DMS 273 (cell line): ENCODE data around the gene ARHGAP24.
"Not testable (repeated sequence)": the region's sequence is repeated elsewhere in the genome, so short reads cannot be mapped to it uniquely, and the experiment has no call there.

Source experiments
- DNase-seq: peaks from one replicate; lab custom pipeline; 2025; ENCODE audit not compliant: unreplicated experiment; lab: John Stamatoyannopoulos, UW

Gene ARHGAP24

DNA sequence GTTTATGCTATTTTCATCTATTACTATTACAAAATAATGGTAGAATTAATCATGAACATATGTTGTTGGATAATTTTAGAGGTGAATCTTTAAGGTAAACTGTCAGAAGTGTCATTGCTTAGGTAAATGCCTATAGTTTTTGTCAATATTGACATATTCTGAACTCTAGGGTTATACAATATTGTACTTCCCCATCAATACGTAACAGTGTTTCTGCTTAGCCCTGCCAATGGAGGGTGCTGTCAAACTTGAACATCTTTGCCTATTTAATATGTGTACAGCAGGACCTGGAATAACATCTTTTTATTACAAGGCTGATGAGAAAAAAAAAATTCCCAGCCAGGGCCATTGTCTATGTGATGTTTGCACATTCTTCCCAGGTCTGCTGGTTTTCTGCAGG is 40.8 kb downstream of the ARHGAP24 start:
- DNase-seq: no peak

DNA sequence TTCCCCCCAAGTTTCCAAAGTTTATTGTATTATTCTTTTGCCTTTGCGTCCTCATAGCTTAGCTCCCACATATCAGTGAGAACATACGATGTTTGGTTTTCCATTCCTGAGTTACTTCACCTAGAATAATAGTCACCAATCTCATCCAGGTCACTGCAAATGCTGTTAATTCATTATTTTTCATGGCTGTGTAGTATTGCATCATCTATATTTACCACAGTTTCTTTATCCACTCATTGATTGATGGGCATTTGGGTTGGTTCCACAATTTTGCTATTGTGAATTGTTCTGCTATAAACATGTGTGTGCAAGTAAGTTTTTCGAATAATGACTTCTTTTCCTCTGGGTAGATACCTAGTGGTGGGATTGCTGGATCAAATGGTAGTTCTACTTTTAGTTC is 43.6 kb downstream of the ARHGAP24 start:
- DNase-seq: not testable (repeated sequence)

DNA sequence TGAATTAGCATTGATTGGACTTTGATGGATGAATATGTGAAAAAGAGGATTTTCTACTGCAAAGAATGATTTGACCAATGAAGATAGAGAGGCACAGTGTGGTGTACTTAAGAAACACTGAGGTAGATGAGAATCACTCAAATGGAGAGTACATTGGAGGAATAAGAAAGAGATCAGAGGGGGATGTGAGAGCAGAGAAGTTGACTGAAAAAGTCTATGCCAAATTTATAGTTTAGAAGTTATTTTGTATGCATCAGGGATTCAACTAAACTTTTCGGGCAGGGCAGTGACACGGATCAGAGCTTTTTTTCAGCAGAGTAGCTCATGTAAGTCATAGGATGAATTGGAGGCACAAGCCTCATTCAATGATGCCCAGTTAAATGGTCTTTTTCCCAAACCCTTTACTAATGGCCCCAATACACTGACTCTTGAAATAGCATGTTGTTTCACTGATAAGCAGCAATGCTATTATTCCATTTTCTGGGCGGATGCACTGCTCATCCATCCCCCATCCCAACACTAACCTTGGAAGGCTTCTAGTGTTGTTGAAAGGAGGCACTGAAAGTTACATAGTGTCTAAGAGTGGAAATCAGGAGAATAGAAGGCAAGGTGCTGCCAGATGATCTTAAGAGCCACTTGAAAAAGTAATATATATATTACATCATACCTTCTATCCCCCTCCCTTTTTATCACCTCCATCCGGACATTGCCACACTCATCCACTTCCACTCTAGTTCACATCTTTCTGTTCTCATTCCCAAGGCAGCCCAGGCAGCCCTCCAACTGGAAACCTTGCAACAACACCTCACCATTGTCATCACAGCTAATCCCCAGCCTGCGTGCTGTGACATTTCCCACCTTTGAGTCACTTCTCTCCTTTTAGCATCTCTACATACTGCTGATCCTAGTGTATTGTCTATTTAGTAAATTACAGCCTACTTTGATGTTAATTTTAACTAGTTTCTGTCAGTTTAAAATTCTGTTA is 46.1 kb downstream of the ARHGAP24 start:
- no peak for DNase-seq

DNA sequence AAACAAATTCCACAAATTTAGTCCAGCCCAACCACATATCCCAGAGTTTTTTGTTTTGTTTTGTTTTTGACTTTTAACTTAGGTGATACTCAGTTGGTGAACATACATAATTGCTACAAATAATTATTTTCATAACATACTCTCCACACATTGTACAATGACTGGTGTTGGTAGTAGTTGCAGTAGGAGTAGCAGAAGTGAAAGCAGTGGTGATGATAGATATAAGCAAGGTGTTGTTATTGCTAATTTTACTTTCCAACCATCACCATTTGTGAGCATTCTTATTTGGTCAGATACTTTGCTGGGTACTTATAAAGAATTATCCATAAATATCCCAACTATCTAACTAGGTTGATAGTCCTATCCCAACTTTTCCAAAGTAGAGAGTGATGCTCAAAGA is 47.3 kb downstream of the ARHGAP24 start:
- DNase-seq: no peak

DNA sequence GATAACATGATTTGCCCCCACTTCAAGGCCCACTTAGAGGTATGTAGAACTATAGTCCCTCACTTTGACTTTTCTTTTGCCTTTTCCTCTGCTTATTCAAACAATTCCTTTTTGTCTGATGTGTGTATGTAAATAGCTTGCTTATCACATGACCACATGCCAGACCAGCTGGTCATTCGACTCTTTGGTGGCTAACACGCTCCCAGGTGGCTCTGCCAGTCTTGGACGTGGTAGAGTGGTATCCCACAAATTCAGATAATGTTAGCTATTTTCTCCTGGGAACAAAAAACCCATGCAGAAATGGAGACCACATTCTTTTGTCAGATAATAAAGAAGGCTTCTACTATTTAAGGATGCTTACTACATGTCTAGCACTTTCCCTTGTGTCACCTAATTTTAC is 47.9 kb downstream of the ARHGAP24 start:
- DNase-seq: no peak

DNA sequence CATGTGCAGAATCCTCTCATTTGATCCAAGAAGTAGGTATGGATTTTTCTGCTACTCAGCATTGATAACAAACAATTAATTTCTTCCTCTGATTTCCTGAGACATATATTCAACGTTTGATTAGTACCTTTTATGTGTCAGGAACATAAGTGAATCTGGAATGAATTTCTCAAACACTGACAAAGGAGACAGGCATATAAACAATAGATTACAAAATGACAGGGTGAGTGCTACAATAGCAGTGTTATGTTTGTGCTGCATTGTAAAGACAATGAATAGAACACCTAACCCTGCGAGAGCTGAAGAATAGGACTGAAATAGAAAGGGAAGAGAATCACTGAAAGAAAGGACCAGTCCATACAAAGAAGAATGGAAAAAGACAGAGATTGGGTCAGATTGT is 52.9 kb downstream of the ARHGAP24 start:
- DNase-seq: no peak

DNA sequence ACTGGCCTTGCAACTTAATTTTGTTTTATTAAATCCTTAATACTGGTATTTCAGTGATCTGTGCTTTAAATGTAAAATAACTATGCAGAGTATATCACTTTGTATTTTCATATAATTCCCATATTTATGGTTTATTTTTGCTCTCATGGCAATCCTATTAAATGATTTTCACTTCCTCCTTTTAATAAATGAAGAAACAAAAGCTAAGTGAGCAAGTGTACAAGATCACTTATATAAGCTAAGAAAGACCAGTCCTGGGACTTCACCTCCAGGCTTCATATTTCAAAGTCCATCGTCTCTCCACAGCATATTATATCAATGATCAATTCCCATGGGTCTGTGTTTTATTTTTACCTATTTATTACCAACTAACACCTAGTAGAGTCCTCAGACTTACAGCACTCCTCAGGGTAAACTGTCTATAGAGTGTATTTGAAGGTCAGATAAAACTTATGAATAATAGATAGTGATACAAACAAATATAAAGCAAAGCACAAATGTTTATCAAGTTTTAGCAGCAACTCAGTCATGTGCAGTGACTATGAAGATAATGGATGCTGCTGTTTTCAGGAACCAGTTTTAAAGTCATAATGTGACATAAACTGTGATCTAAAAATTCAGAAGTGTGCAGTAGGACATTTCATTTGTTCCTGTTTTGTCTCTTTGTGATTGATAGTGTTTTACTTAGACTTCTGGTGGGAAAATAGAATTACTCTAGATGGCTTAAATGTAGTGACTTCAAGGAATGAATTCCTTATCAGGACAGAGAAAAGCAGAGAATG is 56.8 kb downstream of the ARHGAP24 start:
- DNase-seq: no peak

DNA sequence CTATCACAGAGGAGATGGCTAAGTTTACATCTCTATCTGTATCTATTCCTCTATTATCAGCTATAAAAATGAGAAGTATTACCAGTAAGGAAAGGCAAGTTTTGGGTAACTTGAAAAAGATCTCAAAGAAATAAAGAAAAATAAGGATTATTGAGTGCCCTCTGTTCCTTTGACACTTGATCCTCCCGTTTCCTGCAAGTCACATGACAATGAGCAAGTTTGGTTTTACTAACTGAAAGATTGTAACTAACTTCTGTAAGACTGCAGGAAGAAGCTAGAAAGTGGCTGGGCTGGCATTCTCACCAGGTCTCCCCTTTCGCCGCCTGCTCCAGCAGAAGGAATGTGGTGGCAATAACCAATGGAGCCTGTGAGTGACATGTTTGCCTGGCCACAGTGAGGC is 59.2 kb downstream of the ARHGAP24 start:
- no peak for DNase-seq

DNA sequence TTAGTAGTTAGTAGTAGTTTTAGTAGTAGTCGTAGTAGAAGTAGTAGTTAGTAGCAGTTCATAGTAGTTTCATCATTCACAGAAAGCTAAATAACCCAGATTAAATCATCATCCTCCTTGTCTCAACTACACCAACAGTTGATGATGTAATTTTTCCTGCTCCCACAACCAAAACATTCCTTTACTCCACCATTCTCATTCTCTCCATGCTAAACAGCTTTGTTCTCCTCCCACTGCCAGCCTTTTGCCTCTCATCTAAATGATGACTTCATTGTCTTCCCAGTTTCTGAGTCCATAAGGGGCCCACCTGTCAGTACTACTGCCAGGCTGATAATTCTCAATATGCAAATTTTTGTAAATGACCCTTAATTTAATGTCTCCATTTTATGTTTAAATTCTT is 68.9 kb downstream of the ARHGAP24 start:
- peak; percentile 1 for DNase-seq

DNA sequence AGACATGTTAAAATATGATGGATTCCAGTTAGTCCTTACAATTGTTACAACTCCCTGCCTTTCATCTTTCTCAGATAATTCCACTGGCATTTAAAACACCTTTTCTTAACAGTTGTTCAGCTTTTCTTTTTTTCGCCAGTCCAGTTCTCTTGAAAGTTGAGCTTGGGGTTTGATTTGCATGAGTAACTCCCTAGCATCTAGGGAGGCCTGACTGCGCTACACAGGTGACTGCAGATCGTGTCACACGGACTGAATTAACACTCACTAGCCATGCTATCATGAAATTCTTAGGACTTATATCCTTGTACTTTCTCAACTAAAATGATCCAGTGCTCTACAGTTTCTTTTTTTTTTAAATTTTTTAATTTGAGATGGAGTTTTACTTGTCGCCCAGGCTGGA is 69.8 kb downstream of the ARHGAP24 start:
- DNase-seq: no peak

DNA sequence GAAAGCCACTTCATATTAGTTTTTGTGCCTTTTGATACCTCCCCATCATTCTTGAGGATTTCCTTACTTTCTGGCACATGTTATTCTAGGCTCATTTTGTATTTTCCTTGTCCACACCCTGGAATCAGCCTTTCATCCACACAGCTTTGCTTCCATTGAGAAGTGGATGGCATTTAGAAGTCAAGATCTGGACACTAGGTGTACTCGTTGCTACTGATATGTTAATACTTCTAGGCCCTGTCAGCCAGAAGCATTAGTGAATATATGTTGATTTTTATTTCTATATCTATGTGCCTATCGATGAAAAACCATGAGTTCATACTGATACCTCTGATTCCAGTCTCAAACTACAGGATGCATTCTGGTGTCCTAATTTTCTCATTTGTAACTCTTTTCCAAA is 73.2 kb downstream of the ARHGAP24 start:
- DNase-seq: no peak

DNA sequence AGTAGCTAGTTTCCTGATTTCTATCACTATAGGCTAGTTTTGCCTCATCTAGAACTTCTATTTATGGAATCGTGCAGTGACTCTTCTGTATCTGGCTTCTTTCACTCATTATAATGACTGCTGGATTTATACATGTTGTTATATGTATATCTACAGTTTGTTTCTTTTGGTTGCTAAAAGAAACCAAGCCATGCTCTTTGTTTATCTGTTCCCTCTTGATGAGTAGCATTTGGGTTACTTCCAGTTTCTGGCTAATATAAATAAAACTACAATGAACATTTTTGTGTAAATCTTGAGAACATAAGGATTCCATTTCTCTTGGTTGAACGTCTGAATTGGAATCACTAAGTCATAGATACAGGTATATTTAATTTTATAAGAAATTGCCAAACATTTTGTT is 73.9 kb downstream of the ARHGAP24 start:
- no peak for DNase-seq

DNA sequence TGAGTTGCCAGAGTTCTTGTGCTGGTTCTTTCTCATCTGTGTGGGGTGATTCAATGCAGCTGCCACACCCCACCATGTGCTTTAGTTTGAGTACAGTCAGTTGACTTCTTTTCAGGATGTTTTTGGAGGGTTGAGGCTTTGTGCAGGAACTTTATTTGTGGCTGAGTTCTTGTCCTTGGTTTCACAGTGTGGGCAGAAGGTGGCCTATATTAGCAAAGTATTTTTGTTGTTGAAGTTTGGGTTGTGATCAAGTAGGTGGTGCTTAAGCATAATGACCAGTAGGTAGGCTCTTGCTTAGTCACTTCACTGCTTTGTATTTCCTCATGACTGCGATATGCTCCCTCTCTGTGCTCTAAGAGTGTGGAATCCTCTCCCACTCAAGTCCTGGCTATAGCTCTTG is 80.3 kb downstream of the ARHGAP24 start:
- DNase-seq: no peak

DNA sequence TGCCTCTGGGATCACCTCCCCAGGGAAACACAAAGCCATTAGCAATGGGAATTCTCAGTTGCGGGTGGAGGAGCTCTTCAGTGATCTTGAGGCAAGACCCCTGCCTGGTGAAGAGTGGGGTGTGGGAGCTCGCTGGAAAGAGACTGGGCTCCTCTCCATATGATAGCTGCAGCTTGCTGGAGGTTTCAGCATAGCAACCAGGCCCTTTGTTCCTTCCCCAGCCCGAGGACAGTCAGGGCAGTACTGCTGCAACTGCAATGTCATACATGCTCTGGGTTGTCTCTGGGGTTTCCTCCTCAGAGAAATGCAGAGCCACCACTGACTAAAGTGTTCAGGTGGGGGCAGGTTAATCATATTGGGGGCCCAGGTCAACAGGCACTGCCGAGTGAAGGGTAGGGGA is 81.3 kb downstream of the ARHGAP24 start:
- DNase-seq: no peak

DNA sequence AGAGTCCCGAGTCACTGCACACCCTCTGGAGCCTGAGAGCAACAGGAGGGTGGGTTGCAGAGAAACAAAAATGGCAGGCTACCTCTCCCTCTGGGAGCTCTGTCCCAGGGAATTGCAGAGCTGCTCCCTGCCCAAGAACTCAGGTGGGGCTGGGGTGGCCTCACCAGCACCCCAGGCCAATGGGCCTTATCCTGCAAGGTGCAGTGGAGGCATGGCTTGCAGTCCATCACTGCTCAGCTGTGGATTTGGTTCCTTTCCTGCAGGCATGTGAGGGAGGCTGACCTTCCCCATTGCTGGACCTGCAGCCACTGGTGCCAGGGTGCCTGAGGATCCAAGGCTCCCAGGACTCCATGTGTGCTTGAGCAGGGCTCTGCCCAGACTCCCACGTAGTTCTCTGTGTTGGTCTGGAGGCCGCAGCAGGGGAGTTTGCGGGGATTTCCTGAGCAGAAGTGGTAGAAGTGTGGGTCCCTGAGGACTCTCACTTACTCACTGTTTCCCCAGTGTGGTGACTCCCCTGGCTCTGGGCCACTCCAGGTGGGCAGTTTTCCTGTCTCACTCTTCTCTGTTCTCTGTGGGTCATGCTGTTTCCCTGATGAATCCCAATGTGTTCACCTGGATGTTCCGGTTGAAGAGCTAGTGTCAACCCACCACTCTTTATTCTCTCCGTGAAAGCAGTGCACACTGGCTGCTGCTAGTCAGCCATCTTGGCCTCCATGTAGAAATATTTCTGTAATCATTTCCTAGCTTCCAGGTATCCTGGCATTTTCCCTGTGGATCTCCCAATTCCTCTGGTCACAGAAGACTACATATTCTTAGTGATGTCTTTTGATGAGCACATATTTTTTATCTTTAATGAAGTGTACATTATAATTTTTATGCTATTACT is 82.3 kb downstream of the ARHGAP24 start:
- DNase-seq: no peak

DNA sequence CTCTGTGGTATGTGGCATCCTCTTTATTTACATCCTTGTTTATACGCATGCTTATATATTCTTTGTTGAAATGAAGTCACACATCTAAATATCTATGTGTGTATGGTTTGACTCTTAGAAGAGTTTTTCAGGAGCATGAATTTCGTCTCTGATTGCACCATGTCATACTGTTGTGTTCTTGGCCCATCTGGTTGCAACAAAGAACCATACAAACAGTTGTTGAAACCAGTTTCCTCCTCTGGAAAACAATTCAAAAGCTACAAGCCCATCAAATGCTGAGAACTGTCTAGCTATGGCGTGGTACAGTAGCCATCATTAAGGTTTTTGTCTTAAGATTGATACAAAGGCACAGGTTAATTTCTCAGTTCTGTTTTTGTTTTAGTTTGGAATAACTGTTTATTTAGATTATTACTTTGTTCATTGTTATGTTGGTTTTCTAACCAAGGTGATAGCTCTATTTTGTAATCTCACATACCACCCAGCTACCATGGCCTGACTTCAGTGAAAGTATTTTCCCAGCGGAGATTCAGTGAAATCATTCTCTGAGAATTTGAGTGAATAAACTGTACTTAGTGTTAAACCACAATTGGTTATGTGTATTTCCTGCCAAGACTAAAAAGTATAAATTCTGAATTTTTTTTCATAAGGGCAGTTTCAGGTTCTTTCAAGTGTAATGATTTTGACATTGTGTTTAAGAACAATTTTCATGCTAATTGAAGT is 91.0 kb downstream of the ARHGAP24 start:
- DNase-seq: no peak

DNA sequence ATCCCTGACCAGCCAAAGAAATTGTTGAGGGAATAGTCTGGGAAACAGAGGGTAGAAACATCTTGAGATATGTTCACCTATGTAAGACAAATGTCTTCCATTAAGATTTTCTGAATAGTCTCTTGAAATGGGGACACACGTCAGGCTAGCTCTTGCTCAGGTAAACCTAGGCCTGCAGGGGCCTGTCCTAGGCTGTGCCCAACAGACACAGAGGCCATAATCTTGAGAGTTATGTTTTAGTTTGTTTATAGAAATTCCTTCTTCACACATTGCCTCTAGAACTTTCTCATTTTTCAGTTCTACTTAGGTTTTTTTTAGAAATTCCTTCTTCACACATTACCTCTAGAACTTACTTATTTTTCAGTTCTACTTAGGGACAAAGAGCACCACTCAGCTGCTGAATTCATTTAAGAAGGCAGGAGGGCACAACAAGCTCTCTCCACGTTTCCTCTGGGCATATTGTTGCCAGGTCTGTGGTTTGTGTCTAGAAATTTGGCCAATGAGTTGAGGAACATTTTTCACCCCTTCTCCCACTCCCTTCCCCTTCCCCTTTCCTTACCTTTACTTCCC is 94.9 kb downstream of the ARHGAP24 start:
- no peak for DNase-seq

DNA sequence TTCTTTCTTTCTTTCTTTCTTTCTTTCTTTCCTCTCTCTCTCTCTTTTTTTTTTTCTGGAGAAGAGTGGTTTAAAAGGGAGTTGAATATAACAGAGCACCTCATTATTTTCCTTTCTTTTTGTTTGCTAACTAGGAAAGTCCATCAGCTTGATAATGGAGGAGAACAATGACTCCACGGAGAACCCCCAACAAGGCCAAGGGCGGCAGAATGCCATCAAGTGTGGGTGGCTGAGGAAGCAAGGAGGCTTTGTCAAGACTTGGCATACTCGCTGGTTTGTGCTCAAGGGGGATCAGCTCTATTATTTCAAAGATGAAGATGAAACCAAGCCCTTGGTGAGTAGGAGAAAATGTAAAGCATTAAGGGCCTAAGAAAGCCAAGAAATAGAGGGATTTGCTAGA is 95.4 kb downstream of the ARHGAP24 start:
- DNase-seq: no peak

DNA sequence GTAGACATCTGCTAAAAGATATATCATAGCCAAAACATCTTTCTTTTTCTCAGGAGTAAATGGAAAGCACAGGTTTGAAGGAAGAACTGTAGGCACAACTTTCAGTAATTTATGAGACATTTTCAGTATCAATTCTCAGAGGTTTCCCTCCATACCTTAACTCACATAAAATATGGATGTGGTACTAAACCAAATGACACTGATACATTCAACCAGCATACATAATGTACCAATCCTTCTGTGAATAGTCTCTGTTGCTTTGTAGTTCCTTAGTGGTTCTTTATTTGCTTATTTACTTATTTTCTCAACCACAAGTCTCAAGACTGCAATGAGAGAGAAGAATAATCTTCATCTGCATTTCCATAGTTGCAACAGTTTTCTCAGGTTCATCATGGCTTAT is 96.1 kb downstream of the ARHGAP24 start:
- no peak for DNase-seq

DNA sequence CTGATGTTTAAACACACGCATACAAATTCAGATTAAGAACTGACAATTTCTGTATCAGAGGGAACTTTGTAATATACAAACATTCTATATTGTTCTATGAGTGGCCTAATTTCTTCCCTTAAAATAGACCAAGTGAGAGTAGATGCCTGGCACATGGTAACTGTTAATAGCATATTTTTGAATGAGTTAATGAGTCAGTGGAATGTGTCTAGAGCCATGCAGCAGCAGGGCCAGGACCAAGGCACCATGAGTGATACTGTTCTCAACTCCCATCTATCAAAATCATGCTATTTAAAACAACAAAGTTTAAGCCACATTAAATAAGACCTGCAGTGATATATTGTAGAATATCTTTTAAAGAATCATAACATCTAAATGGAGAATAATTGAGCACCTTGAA is 98.3 kb downstream of the ARHGAP24 start:
- no peak for DNase-seq
